Sigmoid colon (tissue), 7 donors: ENCODE measurements around the gene C2CD4B. TPM values are rescaled to one million over a fixed set of nuclear protein-coding genes. Genes with fewer than 3 reads are reported as not detected.

ENCODE experiments used
- DNase-seq: peaks from one replicate; pipeline ENCODE4 v3.0.0-alpha.2; 2019
- H3K27ac ChIP-seq, 4 donors: fragments of 200-600 bp; sonication (generic); one replicate each; pipeline ENCODE4 v1.5.1; 2016 to 2019; ENCODE audit warnings: mild to moderate bottlenecking in 1 of 4
- H3K27me3 ChIP-seq, 3 donors: fragments of 200-600 bp; sonication (generic); one replicate each; pipeline ENCODE4 v1.5.1; 2019; ENCODE audit warnings: mild to moderate bottlenecking in 1 of 3
- H3K36me3 ChIP-seq, 4 donors: fragments of 200-600 bp; sonication (generic); one replicate each; pipeline ENCODE4 v1.5.1; 2016 to 2019
- H3K4me1 ChIP-seq, 4 donors: fragments of 200-600 bp; sonication (generic); one replicate each; pipeline ENCODE4 v1.5.1; 2017 to 2019
- H3K4me3 ChIP-seq, 4 donors: fragments of 200-600 bp; sonication (generic); one replicate each; pipeline ENCODE4 v1.5.1; 2017 to 2019; ENCODE audit warnings: mild to moderate bottlenecking in 2 of 4, moderate library complexity in 1 of 4
- H3K9me3 ChIP-seq, 4 donors: fragments of 200-600 bp in 3 of 4; sonication (generic) in 3 of 4; one replicate each; pipeline versions ENCODE4 v1.5.1 to v1.6.1; 2013 to 2019
- EP300 ChIP-seq, 4 donors: sonication (generic); formaldehyde crosslinking; IDR thresholded peaks; one replicate each; pipeline ENCODE4 v1.6.1; 2017; ENCODE audit warnings: antibody characterized with exemption in 4 of 4
- POLR2A ChIP-seq, 2 donors: fragments of 450-650 bp; IDR thresholded peaks; one replicate each; pipeline ENCODE4 v1.6.1; 2016; ENCODE audit warnings: antibody characterized with exemption in 2 of 2, mild to moderate bottlenecking in 2 of 2, moderate library complexity in 2 of 2
- POLR2AphosphoS5 ChIP-seq, 4 donors: sonication (generic); formaldehyde crosslinking; IDR thresholded peaks; one replicate each; pipeline ENCODE4 v1.6.1; 2017; ENCODE audit warnings: antibody characterized with exemption in 4 of 4
- WGBS, 2 donors: extraction: QIAGEN DNeasy Blood & Tissue Kit; methylation state at CpG; one replicate each; pipeline ENCODE4 v1.1.7; 2013; 5-methylcytosine and 5-hydroxymethylcytosine counted together
- intact Hi-C: fragments of 100-400 bp; cut with DNase I; formaldehyde crosslinking; loops from one replicate; pipeline ENCODE4 v1.15.1; 2023
- polyA plus RNA-seq, 3 donors: library from polyadenylated mRNA; stranded (reverse); fragments of 200-250 nt; gene quantifications; one replicate each; pipeline ENCODE4 v1.2.3, GENCODE V29; 2013
- total RNA-seq, 4 donors: library from RNA; depleted of rRNA; stranded (reverse); fragments of >200 nt; gene quantifications; one replicate each; pipeline ENCODE4 v1.1.0, GENCODE V29; 2016
- TF ChIP-seq, protein P1 (sequence below), 4 experiments: fragments of 450-650 bp in 3 of 4; fragments of 200-600 bp in 1 of 4; IDR thresholded peaks; one replicate each; pipeline ENCODE4 v1.5.1; 2016 to 2019; ENCODE audit warnings: antibody characterized with exemption in 4 of 4, mild to moderate bottlenecking in 3 of 4, moderate library complexity in 2 of 4
- donor health status: healthy with polysubstance abuse.
- donor health status: Bipolar disorder and iron deficiency.
- donor health status: healthy.

Gene C2CD4B, protein sequence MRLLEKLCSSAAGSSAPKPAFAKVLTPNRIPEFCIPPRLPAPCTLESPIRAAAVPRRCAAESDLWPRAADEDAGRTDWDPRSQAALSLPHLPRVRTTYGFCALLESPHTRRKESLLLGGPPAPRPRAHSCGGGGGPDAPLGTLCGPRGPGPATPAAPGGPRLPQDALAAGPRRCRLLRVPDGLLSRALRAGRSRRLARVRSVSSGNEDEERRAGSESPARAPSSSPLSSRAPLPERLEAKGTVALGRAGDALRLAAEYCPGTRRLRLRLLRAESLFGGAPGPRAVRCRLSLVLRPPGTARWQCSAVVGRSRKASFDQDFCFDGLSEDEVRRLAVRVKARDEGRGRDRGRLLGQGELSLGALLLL
- total RNA-seq (1 to 10 TPM in 3 of 4 donors, not detected in 1; 1.2 to 4.6 (median 1.8) TPM), polyA plus RNA-seq (1 to 10 TPM in 2 of 3 donors, under 1 TPM in 1; 0.60 to 1.7 (median 1.2) TPM)

DNA sequence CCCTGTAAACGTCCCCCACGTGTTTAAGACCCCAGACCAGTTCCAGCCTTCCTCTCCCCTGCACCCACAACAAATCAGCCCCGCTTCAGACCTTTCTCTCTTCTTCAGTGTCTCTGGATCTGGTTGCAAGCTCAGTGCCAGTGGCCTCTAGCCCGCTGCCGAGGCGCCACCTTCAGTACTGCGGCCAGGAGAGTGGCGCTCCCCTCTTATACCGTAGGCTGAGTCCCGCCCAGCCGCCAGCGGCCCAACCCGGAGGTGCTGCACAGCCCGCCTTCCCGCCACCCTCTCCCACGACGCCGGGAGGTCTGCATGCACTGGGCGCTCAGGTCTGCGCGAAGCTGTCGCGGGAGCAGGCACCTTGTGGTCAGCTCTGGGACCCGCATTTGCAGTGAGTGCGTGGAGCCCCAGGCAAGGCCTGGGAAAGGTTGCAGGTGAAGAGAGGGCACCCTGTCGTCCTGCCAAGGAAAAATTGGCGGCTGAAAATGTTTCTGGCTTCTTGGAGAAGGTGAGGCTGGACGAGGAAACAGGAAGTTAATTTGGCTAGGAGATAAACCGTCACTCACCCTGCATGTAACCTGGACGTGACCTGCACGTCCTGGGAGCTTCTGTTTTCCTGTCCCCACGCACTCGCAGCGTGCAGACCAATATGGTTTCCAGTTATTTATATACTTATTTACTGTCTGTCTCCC, at the start of gene C2CD4B:
Gene C2CD4B, minus strand, starts transcription at position 182 of the 689 bp plus-strand sequence. CDS start 301 bp downstream, outside the sequence.
- peak within 1 kb of the TSS in 3 of 4 donors; percentile 30 to 46 (median 41) for H3K4me3 ChIP-seq
- no peaks in the 10 kb centered on the region for H3K9me3 ChIP-seq
- TF ChIP-seq POLR2AphosphoS5 (IDR thresholded peaks at IDR 0.05) (peak; percentile 40 to 77 (median 74)), EP300 (IDR thresholded peaks at IDR 0.05) (no peak), POLR2A (IDR thresholded peaks at IDR 0.05) (peak in 1 of 2 donors; percentile 22)
- TF ChIP-seq, protein P1, sequence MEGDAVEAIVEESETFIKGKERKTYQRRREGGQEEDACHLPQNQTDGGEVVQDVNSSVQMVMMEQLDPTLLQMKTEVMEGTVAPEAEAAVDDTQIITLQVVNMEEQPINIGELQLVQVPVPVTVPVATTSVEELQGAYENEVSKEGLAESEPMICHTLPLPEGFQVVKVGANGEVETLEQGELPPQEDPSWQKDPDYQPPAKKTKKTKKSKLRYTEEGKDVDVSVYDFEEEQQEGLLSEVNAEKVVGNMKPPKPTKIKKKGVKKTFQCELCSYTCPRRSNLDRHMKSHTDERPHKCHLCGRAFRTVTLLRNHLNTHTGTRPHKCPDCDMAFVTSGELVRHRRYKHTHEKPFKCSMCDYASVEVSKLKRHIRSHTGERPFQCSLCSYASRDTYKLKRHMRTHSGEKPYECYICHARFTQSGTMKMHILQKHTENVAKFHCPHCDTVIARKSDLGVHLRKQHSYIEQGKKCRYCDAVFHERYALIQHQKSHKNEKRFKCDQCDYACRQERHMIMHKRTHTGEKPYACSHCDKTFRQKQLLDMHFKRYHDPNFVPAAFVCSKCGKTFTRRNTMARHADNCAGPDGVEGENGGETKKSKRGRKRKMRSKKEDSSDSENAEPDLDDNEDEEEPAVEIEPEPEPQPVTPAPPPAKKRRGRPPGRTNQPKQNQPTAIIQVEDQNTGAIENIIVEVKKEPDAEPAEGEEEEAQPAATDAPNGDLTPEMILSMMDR (IDR thresholded peaks at IDR 0.05) = no peak
- 23 to 25% methylated on average over 34 of the region's 34 CpGs for WGBS, 2 donors
- H3K27ac ChIP-seq = peak within 1 kb of the TSS in 2 of 4 donors; percentile 33 to 65
- intact Hi-C loops = no loop called here
- no peaks in the 10 kb centered on the region for H3K36me3 ChIP-seq
- H3K27me3 ChIP-seq = peaks cover 21 to 57% (median 40%) of the 10 kb centered on the region in 3 donors
- peaks cover 0 to 17% (median 15%) of the 10 kb centered on the region in 4 donors for H3K4me1 ChIP-seq
- DNase-seq = no peak

DNA sequence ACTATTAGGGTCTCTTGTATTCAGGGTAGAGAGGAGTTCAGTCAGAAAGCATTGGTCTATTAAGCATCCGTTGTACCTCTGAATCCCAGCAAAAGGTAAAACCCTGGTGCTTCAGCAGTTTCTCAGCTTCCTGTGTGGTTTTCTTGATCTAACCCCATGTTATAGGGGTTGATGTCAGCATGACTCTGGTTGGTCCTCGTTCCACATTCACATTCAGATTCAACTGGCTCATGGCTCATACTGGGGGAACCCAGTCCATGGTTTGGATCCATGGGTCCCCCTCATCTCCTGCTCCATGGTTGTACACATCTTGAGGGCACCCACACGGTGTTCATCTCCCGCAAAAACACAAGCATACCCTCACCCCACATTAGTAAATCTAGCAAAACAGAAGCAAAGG, 47.7 kb upstream of the C2CD4B start:
- Histone ChIP-seq H3K4me3 (no peak overlapping the region), H3K9me3 (peaks cover 3 to 19% (median 11%) of the 10 kb centered on the region in 4 donors), H3K27me3 (no peaks in the 10 kb centered on the region), H3K27ac (no peak overlapping the region), H3K36me3 (no peaks in the 10 kb centered on the region), H3K4me1 (no peaks in the 10 kb centered on the region)
- no peak for DNase-seq
- 82 to 95% methylated on average over 4 of the region's 4 CpGs for WGBS, 2 donors
- intact Hi-C loops = no loop called here
- TF ChIP-seq, protein P1 (IDR thresholded peaks at IDR 0.05) = no peak
- no peak for TF ChIP-seq POLR2AphosphoS5 (IDR thresholded peaks at IDR 0.05)
- no peak for TF ChIP-seq EP300 (IDR thresholded peaks at IDR 0.05)
- no peak for TF ChIP-seq POLR2A (IDR thresholded peaks at IDR 0.05)

DNA sequence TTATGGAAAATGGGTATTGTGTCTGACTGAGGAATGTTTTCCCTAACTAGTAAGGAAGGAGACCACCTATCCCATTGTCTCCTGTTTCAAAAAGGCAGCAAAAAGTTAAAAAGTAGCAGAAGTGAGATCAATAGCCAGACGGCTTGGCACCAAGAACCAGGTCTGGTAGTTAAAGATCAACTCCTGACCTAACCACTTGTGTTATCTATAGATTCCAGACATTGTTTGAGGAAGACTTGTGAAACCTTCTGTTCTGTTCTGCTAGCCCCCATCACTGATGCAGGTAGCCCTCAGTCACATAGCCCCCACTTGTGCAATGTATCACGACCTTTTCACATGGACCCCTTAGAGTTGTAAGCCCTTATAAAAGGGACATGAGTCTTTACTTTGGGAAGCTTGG, 46.3 kb upstream of the C2CD4B start:
- TF ChIP-seq, protein P1 (IDR thresholded peaks at IDR 0.05) = no peak
- TF ChIP-seq EP300 (IDR thresholded peaks at IDR 0.05) = no peak
- TF ChIP-seq POLR2AphosphoS5 (IDR thresholded peaks at IDR 0.05) = no peak
- TF ChIP-seq POLR2A (IDR thresholded peaks at IDR 0.05) = no peak
- intact Hi-C loops = no loop called here
- no peaks in the 10 kb centered on the region for H3K4me1 ChIP-seq
- no peak for DNase-seq
- WGBS, 2 donors = 58 to 86% methylated on average over 2 of the region's 2 CpGs
- H3K9me3 ChIP-seq = peaks cover 0 to 6% (median 3%) of the 10 kb centered on the region in 4 donors
- no peak overlapping the region for H3K27ac ChIP-seq
- no peaks in the 10 kb centered on the region for H3K36me3 ChIP-seq
- no peaks in the 10 kb centered on the region for H3K27me3 ChIP-seq
- H3K4me3 ChIP-seq = no peak overlapping the region

DNA sequence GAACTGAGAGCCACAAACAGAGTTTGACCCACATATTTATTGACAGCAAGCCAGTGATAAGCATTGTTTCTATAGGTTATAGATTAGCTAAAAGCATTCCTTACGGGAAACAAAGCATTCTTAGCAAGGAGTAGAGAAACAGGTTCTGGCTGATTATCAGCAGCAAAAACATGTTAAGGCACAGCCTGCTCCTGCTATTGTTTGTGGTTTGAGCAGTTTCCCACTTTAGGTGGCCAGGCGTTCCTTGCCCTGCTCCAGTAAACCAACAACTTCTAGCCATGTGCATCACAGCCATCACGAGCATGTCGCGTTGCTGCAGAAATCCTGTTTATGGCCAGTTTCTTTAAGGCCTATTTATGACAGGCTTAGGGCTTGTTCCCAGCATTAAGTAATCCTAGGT, 44.7 kb upstream of the C2CD4B start:
- intact Hi-C loops = no loop called here
- Histone ChIP-seq H3K4me1 (no peaks in the 10 kb centered on the region), H3K9me3 (peaks cover 0 to 3% (median 1%) of the 10 kb centered on the region in 4 donors), H3K27me3 (no peaks in the 10 kb centered on the region), H3K4me3 (no peak overlapping the region), H3K36me3 (no peaks in the 10 kb centered on the region), H3K27ac (no peak overlapping the region)
- WGBS, 2 donors = 23 to 67% methylated on average over 5 of the region's 5 CpGs
- TF ChIP-seq, protein P1 (IDR thresholded peaks at IDR 0.05) = no peak
- no peak for TF ChIP-seq POLR2A (IDR thresholded peaks at IDR 0.05)
- no peak for TF ChIP-seq EP300 (IDR thresholded peaks at IDR 0.05)
- no peak for TF ChIP-seq POLR2AphosphoS5 (IDR thresholded peaks at IDR 0.05)
- DNase-seq = no peak
